ENCODE measurements around the gene CRACR2B.

CRACR2B gene

DNA sequence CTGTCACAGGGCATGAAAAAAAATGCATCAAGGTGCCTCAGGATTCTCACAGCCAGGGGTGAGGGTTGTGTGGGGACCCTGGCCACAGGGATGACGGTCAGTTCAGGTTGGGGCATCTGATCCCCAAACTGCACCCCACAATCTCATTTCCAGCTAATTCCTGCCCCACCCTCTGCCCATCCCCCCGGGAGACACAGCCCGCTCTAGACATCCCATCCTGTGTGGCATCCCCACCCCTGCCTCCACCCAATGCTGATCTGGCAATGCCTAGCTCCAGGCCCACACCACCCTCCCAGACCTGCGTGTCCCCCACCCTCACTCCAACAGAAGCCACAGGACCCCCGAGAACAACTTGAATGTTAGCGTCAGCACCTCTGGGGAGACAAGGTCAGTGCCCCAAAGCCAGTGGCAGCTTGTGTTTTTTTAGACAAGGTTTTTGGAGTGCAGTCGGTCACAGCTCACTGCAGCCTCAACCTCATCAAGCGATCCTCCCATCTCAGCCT lies 40.2 kb downstream of the CRACR2B start:
- no peak for DNase-seq
- H3K36me3 ChIP-seq, result peaks cover 27% of the 10 kb centered on the region
- no peak overlapping the region for H3K4me3 ChIP-seq (ENCODE audit: low read depth, low read length)
- no peaks in the 10 kb centered on the region for H3K9me3 ChIP-seq (ENCODE audit: severe bottlenecking)
- H3K27ac ChIP-seq, result no peak overlapping the region
- TF ChIP-seq, protein P1, sequence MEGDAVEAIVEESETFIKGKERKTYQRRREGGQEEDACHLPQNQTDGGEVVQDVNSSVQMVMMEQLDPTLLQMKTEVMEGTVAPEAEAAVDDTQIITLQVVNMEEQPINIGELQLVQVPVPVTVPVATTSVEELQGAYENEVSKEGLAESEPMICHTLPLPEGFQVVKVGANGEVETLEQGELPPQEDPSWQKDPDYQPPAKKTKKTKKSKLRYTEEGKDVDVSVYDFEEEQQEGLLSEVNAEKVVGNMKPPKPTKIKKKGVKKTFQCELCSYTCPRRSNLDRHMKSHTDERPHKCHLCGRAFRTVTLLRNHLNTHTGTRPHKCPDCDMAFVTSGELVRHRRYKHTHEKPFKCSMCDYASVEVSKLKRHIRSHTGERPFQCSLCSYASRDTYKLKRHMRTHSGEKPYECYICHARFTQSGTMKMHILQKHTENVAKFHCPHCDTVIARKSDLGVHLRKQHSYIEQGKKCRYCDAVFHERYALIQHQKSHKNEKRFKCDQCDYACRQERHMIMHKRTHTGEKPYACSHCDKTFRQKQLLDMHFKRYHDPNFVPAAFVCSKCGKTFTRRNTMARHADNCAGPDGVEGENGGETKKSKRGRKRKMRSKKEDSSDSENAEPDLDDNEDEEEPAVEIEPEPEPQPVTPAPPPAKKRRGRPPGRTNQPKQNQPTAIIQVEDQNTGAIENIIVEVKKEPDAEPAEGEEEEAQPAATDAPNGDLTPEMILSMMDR (IDR thresholded peaks at IDR 0.05; ENCODE audit: low read depth, low read length), result no peak
- no peaks in the 10 kb centered on the region for H3K27me3 ChIP-seq (ENCODE audit: insufficient read depth, low read depth, severe bottlenecking)

DNA sequence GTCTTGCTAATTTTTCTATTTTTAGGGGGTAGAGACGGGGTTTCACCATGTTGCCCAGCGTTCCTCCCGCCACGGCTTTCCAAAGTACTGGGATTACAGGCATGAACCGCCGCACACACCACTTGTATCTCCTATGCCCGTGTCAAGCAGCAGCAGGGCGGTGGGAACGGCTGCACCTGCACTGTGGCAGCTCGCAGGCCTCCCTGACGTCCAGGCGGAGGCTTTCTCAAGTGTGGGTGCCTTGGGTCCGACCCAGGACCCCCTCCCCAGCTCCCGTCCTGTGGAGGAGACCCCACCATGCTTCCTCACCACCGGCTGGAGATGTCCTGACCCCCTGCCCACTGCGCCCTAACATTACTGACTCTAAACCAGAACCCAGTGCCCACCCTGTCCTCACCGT lies 40.7 kb downstream of the CRACR2B start:
- Histone ChIP-seq H3K36me3 (peaks cover 25% of the 10 kb centered on the region), H3K4me3 (ENCODE audit: low read depth, low read length) (no peak overlapping the region), H3K9me3 (ENCODE audit: severe bottlenecking) (no peaks in the 10 kb centered on the region), H3K27ac (no peak overlapping the region), H3K27me3 (ENCODE audit: insufficient read depth, low read depth, severe bottlenecking) (no peaks in the 10 kb centered on the region)
- no peak for DNase-seq
- TF ChIP-seq, protein P1 (IDR thresholded peaks at IDR 0.05; ENCODE audit: low read depth, low read length), result no peak

GRCh38 chr11:868802-869201 lies 41.1 kb downstream of the CRACR2B start:
- Histone ChIP-seq H3K36me3 (peaks cover 24% of the 10 kb centered on the region), H3K27me3 (ENCODE audit: insufficient read depth, low read depth, severe bottlenecking) (no peaks in the 10 kb centered on the region)
- TF ChIP-seq, protein P1 (IDR thresholded peaks at IDR 0.05; ENCODE audit: low read depth, low read length), result no peak

GRCh38 chr11:869399-870126 lies 41.8 kb downstream of the CRACR2B start:
- Histone ChIP-seq H3K27me3 (ENCODE audit: insufficient read depth, low read depth, severe bottlenecking) (no peaks in the 10 kb centered on the region), H3K27ac (peak overlapping the region; percentile 56), H3K9me3 (ENCODE audit: severe bottlenecking) (no peaks in the 10 kb centered on the region), H3K4me3 (ENCODE audit: low read depth, low read length) (no peak overlapping the region), H3K36me3 (peaks cover 27% of the 10 kb centered on the region)
- TF ChIP-seq, protein P1 (IDR thresholded peaks at IDR 0.05; ENCODE audit: low read depth, low read length), result no peak
- DNase-seq, result no peak

More at GRCh38 chr11:868802-869201, 41.1 kb downstream of the CRACR2B start:
- no peaks in the 10 kb centered on the region for H3K9me3 ChIP-seq (ENCODE audit: severe bottlenecking)
- no peak for DNase-seq
- no peak overlapping the region for H3K4me3 ChIP-seq (ENCODE audit: low read depth, low read length)
- no peak overlapping the region; the same call in 1 of the 2 replicates for H3K27ac ChIP-seq

- H3K4me3 ChIP-seq (ENCODE audit: low read depth, low read length), result no peak overlapping the region
- H3K27me3 ChIP-seq (ENCODE audit: insufficient read depth, low read depth, severe bottlenecking), result no peaks in the 10 kb centered on the region
- no peaks in the 10 kb centered on the region for H3K9me3 ChIP-seq (ENCODE audit: severe bottlenecking)
- TF ChIP-seq, protein P1 (IDR thresholded peaks at IDR 0.05; ENCODE audit: low read depth, low read length), result peak; percentile 76
- peaks cover 30% of the 10 kb centered on the region for H3K36me3 ChIP-seq
- H3K27ac ChIP-seq, result peak overlapping the region; percentile 56
- DNase-seq, result peak; percentile 71
Measured at GRCh38 chr11:870127-870413, 42.4 kb downstream of the CRACR2B start.

- no peaks in the 10 kb centered on the region for H3K9me3 ChIP-seq (ENCODE audit: severe bottlenecking)
- H3K27ac ChIP-seq, result peak overlapping the region; percentile 56
- no peaks in the 10 kb centered on the region for H3K27me3 ChIP-seq (ENCODE audit: insufficient read depth, low read depth, severe bottlenecking)
- TF ChIP-seq, protein P1 (IDR thresholded peaks at IDR 0.05; ENCODE audit: low read depth, low read length), result no peak
- H3K4me3 ChIP-seq (ENCODE audit: low read depth, low read length), result no peak overlapping the region
- DNase-seq, result no peak
- peaks cover 30% of the 10 kb centered on the region for H3K36me3 ChIP-seq
Measured at GRCh38 chr11:870418-870817, 42.7 kb downstream of the CRACR2B start.

All from WERI-Rb-1 (cell line).